ENCODE measurements around the gene KIF17.

DNA sequence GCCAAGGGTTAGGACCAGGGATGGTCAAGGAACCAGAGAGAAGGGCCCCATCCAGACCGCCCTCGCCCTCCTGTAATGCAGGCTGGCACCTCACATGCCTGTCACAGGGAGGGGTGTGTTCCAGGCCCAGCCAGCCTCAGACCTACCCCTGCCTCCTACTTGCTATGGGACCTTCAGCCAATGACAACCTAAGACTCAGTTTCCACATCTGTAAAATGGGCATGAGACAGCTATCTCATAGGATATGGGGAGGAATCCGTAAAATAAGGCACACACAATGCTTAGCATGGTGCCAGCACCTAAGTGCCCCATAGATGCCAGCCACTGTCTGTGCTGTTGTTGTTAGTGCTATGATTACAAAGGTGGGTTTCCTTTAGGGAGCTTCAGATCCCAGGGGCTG lies 7.9 kb downstream of the KIF17 start:
- TF ChIP-seq POLR2A (IDR thresholded peaks at IDR 0.05) (no peak), CTCF (IDR thresholded peaks at IDR 0.05) (no peak), POLR2AphosphoS5 (IDR thresholded peaks at IDR 0.05; ENCODE audit: insufficient read depth in 1 of 2, low read depth in 1 of 2) (no peak)
